Nephron progenitor cell (in vitro differentiated cells): ENCODE data around the gene RNPC3.
A peak's percentile ranks its signal among the peaks of the same experiment; 100 is the strongest.

Experiments
- DNase-seq: peaks from one replicate; pipeline ENCODE4 v3.0.0; 2021
- H3K27ac Mint-ChIP-seq: 2 replicates; pipeline ENCODE4 v1.8.0; 2021; ENCODE audit warnings: mild to moderate bottlenecking, moderate library complexity, mixed read lengths
- H3K27me3 Mint-ChIP-seq: 2 replicates; pipeline ENCODE4 v1.8.0; 2021; ENCODE audit warnings: mild to moderate bottlenecking, low read depth, mixed read lengths; ENCODE audit not compliant: poor library complexity
- H3K36me3 Mint-ChIP-seq: 2 replicates; pipeline ENCODE4 v1.8.0; 2021; ENCODE audit warnings: low read depth, mixed read lengths
- H3K4me1 Mint-ChIP-seq: 2 replicates; pipeline ENCODE4 v1.8.0; 2021; ENCODE audit warnings: mixed read lengths
- H3K4me3 Mint-ChIP-seq: 2 replicates; pipeline ENCODE4 v1.8.0; 2021; ENCODE audit warnings: mild to moderate bottlenecking, moderate library complexity, mixed read lengths
- H3K9me3 Mint-ChIP-seq: 2 replicates; pipeline ENCODE4 v1.8.0; 2021; ENCODE audit warnings: mild to moderate bottlenecking, moderate library complexity, mixed read lengths
- TF ChIP-seq, protein P1 (sequence below): fragments of 200-600 bp; sonication (generic); IDR thresholded peaks from 2 replicates; pipeline ENCODE4 v1.5.0; 2021; ENCODE audit warnings: antibody characterized with exemption

Gene RNPC3

DNA sequence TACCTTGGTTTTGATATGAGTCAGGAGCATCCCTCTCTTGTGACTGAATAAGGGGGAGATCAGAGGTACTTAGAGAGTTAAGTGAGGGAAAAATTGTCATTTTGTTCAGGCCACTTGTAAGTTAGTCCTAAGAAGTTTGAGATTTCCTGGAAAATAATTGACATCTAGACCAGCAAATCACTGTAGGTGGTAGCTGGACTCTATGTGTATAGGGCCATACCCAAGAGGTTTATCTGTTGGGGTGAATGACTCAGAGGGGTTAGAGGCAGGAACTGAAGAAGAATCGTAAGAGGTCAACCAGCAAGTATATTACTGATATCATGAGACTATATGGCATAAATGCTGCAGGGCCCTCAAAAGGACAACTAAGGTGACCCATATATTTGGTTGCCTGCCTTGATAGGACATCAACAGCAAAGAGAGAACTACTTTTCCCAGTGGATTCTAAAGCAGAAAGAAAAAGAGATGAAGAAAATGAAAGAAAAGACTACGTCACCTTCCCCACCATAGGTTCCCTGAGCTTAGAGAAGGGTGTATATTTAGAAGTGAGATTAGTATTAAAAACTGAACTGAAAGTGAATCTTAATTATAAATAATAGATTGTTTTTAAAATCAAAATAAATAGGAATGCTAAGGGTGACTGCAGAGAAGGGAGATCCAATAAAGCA, 8.0 kb upstream of the RNPC3 start:
- H3K9me3 Mint-ChIP-seq: no peaks in the 10 kb centered on the region
- no peaks in the 10 kb centered on the region for H3K4me1 Mint-ChIP-seq
- no peaks in the 10 kb centered on the region for H3K36me3 Mint-ChIP-seq
- no peaks in the 10 kb centered on the region for H3K27me3 Mint-ChIP-seq
- H3K4me3 Mint-ChIP-seq: no peak overlapping the region
- H3K27ac Mint-ChIP-seq: no peak overlapping the region
- TF ChIP-seq, protein P1, sequence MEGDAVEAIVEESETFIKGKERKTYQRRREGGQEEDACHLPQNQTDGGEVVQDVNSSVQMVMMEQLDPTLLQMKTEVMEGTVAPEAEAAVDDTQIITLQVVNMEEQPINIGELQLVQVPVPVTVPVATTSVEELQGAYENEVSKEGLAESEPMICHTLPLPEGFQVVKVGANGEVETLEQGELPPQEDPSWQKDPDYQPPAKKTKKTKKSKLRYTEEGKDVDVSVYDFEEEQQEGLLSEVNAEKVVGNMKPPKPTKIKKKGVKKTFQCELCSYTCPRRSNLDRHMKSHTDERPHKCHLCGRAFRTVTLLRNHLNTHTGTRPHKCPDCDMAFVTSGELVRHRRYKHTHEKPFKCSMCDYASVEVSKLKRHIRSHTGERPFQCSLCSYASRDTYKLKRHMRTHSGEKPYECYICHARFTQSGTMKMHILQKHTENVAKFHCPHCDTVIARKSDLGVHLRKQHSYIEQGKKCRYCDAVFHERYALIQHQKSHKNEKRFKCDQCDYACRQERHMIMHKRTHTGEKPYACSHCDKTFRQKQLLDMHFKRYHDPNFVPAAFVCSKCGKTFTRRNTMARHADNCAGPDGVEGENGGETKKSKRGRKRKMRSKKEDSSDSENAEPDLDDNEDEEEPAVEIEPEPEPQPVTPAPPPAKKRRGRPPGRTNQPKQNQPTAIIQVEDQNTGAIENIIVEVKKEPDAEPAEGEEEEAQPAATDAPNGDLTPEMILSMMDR: no peak
- DNase-seq: no peak

DNA sequence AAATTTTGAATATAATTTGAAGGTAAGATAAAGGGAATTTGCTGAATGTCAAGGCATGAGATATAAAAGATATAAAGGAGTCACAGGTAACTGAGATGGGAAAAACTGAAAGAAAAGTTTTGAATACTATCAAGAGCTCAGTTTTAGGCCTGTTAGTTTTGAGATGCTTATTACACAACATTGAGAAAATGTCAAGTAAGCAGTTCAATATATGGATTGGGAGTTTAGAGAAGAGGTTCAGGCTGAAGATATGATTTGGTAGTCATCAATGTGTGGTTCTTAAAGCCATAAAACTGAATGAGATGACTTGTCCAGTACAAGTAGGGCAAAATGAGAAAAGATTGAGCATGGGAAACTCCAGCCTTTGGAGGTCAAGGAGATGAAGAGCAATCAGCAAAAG, 4.7 kb upstream of the RNPC3 start:
- Mint-ChIP-seq H3K4me3 (no peak overlapping the region), H3K27me3 (no peaks in the 10 kb centered on the region), H3K4me1 (no peaks in the 10 kb centered on the region), H3K27ac (no peak overlapping the region), H3K36me3 (no peaks in the 10 kb centered on the region), H3K9me3 (peaks cover 12% of the 10 kb centered on the region)
- DNase-seq: no peak
- TF ChIP-seq, protein P1: no peak

DNA sequence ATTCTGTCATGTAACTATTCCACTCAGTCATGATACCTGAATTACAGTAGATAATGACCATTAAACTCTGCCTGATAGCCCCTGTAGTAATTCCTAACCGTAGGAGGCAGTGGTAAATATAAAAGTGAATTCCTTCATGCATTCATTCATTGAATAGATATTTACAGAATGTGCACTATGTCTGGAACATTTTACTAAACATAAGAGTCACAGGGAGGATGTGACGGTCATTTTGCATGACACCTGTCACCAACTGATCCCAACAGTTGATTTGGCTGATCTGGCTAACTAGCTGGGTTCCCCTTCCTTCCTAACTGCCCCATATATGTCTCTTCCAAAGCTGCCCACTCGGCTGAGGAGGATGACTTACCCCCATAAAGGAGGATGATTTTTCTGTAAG, 2.2 kb upstream of the RNPC3 start:
- TF ChIP-seq, protein P1: no peak
- H3K36me3 Mint-ChIP-seq: peaks cover 4% of the 10 kb centered on the region

DNA sequence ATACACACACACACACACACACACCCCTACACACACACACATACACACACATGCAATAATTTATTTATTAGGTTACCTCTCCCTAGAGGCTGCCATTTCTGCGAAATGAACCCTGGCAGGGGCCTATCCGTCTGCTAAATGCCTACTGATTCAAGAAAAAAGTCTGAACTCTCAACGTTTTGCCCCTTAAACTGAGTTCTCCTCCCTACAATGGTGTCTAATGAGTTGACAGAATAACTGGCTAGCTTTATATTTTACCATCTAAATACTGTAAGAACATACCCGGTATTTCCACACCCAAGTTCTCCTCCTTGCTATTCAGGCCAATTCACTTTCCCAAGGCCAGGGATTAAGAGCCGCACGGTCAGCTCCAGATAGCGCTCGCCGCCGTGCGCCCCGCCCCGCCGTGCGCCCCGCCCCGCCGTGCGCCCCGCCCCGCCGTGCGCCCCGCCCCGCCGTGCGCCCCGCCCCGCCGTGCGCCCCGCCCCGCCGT, 339 bp upstream of the RNPC3 start:
- Mint-ChIP-seq H3K36me3 (peaks cover 21% of the 10 kb centered on the region), H3K27ac (no peak overlapping the region)
- TF ChIP-seq, protein P1: no peak

More for the DNA sequence above, 2.2 kb upstream of the RNPC3 start:
- Mint-ChIP-seq H3K27ac (no peak overlapping the region), H3K4me1 (peaks cover 20% of the 10 kb centered on the region), H3K9me3 (peaks cover 12% of the 10 kb centered on the region), H3K27me3 (no peaks in the 10 kb centered on the region), H3K4me3 (no peak overlapping the region)
- no peak for DNase-seq

DNA sequence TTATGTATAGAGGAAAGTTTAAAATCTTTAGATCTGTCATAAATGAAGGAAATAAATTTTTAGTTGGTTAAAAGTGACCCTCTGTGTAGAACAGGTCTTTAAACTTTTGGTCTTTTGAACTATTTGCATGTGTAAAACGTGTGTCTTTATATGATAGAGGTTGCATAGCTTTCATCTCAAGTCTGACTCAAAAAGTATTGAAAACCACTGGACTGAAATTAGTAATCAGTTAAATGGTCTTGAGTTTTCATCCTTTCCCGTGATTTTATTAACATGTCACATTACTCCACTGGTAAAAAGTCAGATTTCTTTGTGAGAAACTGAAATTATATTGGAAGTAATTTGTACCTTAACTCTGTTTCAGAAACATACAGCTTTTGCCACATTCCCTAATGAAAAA, 1.8 kb downstream of the RNPC3 start:
- no peaks in the 10 kb centered on the region for H3K27me3 Mint-ChIP-seq
- H3K4me1 Mint-ChIP-seq: peaks cover 24% of the 10 kb centered on the region
- H3K4me3 Mint-ChIP-seq: peak overlapping the region; percentile 99
- TF ChIP-seq, protein P1: no peak
- H3K9me3 Mint-ChIP-seq: peaks cover 12% of the 10 kb centered on the region
- H3K36me3 Mint-ChIP-seq: peaks cover 42% of the 10 kb centered on the region
- H3K27ac Mint-ChIP-seq: no peak overlapping the region
- no peak for DNase-seq

More for the DNA sequence above, 339 bp upstream of the RNPC3 start:
- no peak for DNase-seq
- Mint-ChIP-seq H3K27me3 (no peaks in the 10 kb centered on the region), H3K4me3 (peak overlapping the region; percentile 85), H3K4me1 (peaks cover 24% of the 10 kb centered on the region), H3K9me3 (peaks cover 12% of the 10 kb centered on the region)

DNA sequence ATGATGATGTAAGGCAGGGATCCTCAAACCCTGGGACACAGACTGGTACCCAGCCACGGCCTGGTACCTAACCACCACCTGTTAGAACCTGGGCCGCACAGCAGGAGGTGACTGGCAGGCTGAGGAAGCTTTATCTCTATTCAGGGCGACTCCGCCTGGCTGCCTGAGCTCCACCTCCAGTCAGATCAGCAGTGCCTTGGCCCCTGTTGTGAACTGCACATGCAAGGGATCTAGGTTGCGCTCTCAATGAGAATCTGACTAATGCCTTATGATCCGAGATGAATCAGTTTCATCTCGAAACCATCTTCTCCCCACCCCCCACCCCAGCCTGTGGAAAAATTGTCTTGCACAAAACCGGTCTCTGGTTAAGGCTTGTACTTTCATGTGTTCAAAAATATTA, 4.2 kb downstream of the RNPC3 start:
- no peak overlapping the region for H3K4me3 Mint-ChIP-seq
- H3K9me3 Mint-ChIP-seq: peaks cover 5% of the 10 kb centered on the region
- no peak for DNase-seq
- no peak overlapping the region for H3K27ac Mint-ChIP-seq
- TF ChIP-seq, protein P1: no peak
- H3K4me1 Mint-ChIP-seq: peaks cover 24% of the 10 kb centered on the region
- no peaks in the 10 kb centered on the region for H3K27me3 Mint-ChIP-seq
- peaks cover 54% of the 10 kb centered on the region for H3K36me3 Mint-ChIP-seq
